ENCODE measurements around the gene P4HA3. TPM values are rescaled to one million over a fixed set of nuclear protein-coding genes. Genes with fewer than 3 reads are reported as not detected.

P4HA3 gene
- total RNA-seq, 1 experiment from 2014 or later: 0.13 TPM

DNA sequence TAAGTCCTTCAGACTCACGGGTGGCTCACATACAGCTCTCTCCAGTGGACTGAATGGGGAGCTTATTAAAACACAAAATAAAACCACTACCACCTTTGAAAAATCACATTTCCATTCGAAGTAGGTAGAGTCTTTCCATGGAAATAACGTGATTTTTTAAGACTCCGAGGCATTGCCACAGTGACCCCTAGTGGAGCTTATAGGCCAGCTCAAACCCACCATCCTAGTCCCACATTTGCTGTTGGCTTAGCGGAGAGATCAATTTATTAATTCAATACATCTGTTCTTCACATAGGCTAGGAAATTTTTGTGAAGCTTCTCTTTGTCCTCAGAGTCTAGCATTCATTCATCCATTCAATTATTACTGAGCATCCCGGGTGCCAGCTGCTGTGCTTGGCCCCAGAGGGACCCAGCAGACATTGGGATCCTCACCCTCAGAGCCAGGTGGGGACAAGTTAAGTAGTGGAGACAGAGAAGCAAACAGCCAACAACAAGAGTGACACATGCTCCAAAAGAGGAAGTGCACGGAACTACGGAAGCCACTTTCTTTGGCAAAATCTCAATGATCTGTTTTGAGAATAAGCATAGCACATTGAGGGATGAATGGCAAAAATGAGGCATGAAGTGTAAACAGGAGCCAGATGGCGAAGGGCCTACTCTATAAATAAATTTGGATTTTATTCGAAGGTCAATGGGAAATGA is 10.2 kb upstream of the P4HA3 start:
- TF ChIP-seq IRF2 (CRISPR knock-in tag; IDR thresholded peaks at IDR 0.05; ENCODE audit: borderline replicate concordance, low read depth) (no peak), KAT7 (CRISPR knock-in tag; IDR thresholded peaks at IDR 0.05; ENCODE audit: borderline replicate concordance) (no peak), MXD4 (CRISPR knock-in tag; IDR thresholded peaks at IDR 0.05; ENCODE audit: borderline replicate concordance) (no peak)
- TF ChIP-seq, protein P1, sequence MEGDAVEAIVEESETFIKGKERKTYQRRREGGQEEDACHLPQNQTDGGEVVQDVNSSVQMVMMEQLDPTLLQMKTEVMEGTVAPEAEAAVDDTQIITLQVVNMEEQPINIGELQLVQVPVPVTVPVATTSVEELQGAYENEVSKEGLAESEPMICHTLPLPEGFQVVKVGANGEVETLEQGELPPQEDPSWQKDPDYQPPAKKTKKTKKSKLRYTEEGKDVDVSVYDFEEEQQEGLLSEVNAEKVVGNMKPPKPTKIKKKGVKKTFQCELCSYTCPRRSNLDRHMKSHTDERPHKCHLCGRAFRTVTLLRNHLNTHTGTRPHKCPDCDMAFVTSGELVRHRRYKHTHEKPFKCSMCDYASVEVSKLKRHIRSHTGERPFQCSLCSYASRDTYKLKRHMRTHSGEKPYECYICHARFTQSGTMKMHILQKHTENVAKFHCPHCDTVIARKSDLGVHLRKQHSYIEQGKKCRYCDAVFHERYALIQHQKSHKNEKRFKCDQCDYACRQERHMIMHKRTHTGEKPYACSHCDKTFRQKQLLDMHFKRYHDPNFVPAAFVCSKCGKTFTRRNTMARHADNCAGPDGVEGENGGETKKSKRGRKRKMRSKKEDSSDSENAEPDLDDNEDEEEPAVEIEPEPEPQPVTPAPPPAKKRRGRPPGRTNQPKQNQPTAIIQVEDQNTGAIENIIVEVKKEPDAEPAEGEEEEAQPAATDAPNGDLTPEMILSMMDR (IDR thresholded peaks at IDR 0.05): peak; percentile 61
- POLR2A ChIA-PET: no interaction called here
- peaks cover 8% of the 10 kb centered on the region for H3K27me3 Mint-ChIP-seq (ENCODE audit: low read depth)
- peaks cover 15% of the 10 kb centered on the region for H3K9me3 Mint-ChIP-seq
- no peak overlapping the region for H3K27ac Mint-ChIP-seq
- CTCF ChIA-PET: interaction anchor here (0.5 to 4.6 kb wide), 30 partner anchors 8 to 389 kb away, joined by 3 to 33 read pairs (median 4); partner anchors contain the start of genes C2CD3, PGM2L1 and PPME1
- peaks cover 7% of the 10 kb centered on the region; the same call in 1 of the 2 replicates for H3K36me3 Mint-ChIP-seq
- no peak overlapping the region for H3K4me3 Mint-ChIP-seq
- H3K4me1 Mint-ChIP-seq: peaks cover 5% of the 10 kb centered on the region; the same call in 1 of the 2 replicates
- DNase-seq (ENCODE audit: low spot score): peak; percentile 39
- 0 out of 2 replicates have a peak, but pooled peaks have one; percentile 58 for ATAC-seq

DNA sequence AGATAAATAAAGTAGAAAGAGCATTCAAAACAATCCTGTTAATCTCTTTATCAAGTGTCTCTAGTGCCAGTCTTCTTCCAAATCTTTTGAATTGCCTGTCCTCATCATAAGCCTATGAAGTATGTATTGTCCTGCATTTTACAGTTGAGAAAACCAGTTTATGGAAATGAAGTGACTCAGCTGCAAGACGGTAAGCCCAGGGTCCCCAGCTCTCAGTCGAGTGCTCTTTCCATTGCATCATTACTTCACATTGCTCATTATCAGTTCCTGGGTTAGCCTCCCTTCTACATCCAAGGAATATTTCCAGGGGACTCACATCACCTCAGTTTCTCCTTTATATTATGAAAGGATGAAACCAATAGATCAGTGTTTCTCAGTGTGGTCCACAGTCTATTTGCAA is 9.1 kb upstream of the P4HA3 start:
- H3K9me3 Mint-ChIP-seq: peaks cover 19% of the 10 kb centered on the region
- no peak overlapping the region for H3K4me3 Mint-ChIP-seq
- DNase-seq (ENCODE audit: low spot score) (no peak), ATAC-seq (no peak)
- CTCF ChIA-PET: interaction anchor here (0.7 to 4.6 kb wide), 13 partner anchors 11 to 354 kb away, joined by 3 to 33 read pairs (median 4); partner anchors contain the start of genes C2CD3 and PPME1
- POLR2A ChIA-PET: no interaction called here
- no peaks in the 10 kb centered on the region for H3K4me1 Mint-ChIP-seq
- H3K27ac Mint-ChIP-seq: no peak overlapping the region
- H3K36me3 Mint-ChIP-seq: peaks cover 9% of the 10 kb centered on the region; the same call in 1 of the 2 replicates
- peaks cover 10% of the 10 kb centered on the region for H3K27me3 Mint-ChIP-seq (ENCODE audit: low read depth)
- TF ChIP-seq, protein P2, sequence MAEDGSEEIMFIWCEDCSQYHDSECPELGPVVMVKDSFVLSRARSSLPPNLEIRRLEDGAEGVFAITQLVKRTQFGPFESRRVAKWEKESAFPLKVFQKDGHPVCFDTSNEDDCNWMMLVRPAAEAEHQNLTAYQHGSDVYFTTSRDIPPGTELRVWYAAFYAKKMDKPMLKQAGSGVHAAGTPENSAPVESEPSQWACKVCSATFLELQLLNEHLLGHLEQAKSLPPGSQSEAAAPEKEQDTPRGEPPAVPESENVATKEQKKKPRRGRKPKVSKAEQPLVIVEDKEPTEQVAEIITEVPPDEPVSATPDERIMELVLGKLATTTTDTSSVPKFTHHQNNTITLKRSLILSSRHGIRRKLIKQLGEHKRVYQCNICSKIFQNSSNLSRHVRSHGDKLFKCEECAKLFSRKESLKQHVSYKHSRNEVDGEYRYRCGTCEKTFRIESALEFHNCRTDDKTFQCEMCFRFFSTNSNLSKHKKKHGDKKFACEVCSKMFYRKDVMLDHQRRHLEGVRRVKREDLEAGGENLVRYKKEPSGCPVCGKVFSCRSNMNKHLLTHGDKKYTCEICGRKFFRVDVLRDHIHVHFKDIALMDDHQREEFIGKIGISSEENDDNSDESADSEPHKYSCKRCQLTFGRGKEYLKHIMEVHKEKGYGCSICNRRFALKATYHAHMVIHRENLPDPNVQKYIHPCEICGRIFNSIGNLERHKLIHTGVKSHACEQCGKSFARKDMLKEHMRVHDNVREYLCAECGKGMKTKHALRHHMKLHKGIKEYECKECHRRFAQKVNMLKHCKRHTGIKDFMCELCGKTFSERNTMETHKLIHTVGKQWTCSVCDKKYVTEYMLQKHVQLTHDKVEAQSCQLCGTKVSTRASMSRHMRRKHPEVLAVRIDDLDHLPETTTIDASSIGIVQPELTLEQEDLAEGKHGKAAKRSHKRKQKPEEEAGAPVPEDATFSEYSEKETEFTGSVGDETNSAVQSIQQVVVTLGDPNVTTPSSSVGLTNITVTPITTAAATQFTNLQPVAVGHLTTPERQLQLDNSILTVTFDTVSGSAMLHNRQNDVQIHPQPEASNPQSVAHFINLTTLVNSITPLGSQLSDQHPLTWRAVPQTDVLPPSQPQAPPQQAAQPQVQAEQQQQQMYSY (CRISPR knock-in tag; IDR thresholded peaks at IDR 0.05): no peak
- TF ChIP-seq, protein P3, sequence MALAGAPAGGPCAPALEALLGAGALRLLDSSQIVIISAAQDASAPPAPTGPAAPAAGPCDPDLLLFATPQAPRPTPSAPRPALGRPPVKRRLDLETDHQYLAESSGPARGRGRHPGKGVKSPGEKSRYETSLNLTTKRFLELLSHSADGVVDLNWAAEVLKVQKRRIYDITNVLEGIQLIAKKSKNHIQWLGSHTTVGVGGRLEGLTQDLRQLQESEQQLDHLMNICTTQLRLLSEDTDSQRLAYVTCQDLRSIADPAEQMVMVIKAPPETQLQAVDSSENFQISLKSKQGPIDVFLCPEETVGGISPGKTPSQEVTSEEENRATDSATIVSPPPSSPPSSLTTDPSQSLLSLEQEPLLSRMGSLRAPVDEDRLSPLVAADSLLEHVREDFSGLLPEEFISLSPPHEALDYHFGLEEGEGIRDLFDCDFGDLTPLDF (CRISPR knock-in tag; IDR thresholded peaks at IDR 0.05): no peak
- TF ChIP-seq SMAD4 (CRISPR knock-in tag; IDR thresholded peaks at IDR 0.05) (no peak), RELA (CRISPR knock-in tag; IDR thresholded peaks at IDR 0.05; ENCODE audit: borderline replicate concordance) (no peak), FOXJ3 (CRISPR knock-in tag; IDR thresholded peaks at IDR 0.05; ENCODE audit: borderline replicate concordance) (no peak), ATF1 (CRISPR knock-in tag; IDR thresholded peaks at IDR 0.05) (no peak), SOX15 (CRISPR knock-in tag; IDR thresholded peaks at IDR 0.05) (no peak), ZNF232 (CRISPR knock-in tag; IDR thresholded peaks at IDR 0.05) (no peak), HMGA2 (CRISPR knock-in tag; IDR thresholded peaks at IDR 0.05) (no peak)
- TF ChIP-seq, protein P4, sequence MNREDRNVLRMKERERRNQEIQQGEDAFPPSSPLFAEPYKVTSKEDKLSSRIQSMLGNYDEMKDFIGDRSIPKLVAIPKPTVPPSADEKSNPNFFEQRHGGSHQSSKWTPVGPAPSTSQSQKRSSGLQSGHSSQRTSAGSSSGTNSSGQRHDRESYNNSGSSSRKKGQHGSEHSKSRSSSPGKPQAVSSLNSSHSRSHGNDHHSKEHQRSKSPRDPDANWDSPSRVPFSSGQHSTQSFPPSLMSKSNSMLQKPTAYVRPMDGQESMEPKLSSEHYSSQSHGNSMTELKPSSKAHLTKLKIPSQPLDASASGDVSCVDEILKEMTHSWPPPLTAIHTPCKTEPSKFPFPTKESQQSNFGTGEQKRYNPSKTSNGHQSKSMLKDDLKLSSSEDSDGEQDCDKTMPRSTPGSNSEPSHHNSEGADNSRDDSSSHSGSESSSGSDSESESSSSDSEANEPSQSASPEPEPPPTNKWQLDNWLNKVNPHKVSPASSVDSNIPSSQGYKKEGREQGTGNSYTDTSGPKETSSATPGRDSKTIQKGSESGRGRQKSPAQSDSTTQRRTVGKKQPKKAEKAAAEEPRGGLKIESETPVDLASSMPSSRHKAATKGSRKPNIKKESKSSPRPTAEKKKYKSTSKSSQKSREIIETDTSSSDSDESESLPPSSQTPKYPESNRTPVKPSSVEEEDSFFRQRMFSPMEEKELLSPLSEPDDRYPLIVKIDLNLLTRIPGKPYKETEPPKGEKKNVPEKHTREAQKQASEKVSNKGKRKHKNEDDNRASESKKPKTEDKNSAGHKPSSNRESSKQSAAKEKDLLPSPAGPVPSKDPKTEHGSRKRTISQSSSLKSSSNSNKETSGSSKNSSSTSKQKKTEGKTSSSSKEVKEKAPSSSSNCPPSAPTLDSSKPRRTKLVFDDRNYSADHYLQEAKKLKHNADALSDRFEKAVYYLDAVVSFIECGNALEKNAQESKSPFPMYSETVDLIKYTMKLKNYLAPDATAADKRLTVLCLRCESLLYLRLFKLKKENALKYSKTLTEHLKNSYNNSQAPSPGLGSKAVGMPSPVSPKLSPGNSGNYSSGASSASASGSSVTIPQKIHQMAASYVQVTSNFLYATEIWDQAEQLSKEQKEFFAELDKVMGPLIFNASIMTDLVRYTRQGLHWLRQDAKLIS (CRISPR knock-in tag; IDR thresholded peaks at IDR 0.05; ENCODE audit: borderline replicate concordance): no peak
- TF ChIP-seq, protein P5, sequence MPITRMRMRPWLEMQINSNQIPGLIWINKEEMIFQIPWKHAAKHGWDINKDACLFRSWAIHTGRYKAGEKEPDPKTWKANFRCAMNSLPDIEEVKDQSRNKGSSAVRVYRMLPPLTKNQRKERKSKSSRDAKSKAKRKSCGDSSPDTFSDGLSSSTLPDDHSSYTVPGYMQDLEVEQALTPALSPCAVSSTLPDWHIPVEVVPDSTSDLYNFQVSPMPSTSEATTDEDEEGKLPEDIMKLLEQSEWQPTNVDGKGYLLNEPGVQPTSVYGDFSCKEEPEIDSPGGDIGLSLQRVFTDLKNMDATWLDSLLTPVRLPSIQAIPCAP (CRISPR knock-in tag; IDR thresholded peaks at IDR 0.05): no peak
- TF ChIP-seq, protein P6, sequence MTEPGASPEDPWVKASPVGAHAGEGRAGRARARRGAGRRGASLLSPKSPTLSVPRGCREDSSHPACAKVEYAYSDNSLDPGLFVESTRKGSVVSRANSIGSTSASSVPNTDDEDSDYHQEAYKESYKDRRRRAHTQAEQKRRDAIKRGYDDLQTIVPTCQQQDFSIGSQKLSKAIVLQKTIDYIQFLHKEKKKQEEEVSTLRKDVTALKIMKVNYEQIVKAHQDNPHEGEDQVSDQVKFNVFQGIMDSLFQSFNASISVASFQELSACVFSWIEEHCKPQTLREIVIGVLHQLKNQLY (CRISPR knock-in tag; IDR thresholded peaks at IDR 0.05): no peak
- TF ChIP-seq, protein P7, sequence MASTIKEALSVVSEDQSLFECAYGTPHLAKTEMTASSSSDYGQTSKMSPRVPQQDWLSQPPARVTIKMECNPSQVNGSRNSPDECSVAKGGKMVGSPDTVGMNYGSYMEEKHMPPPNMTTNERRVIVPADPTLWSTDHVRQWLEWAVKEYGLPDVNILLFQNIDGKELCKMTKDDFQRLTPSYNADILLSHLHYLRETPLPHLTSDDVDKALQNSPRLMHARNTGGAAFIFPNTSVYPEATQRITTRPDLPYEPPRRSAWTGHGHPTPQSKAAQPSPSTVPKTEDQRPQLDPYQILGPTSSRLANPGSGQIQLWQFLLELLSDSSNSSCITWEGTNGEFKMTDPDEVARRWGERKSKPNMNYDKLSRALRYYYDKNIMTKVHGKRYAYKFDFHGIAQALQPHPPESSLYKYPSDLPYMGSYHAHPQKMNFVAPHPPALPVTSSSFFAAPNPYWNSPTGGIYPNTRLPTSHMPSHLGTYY (CRISPR knock-in tag; IDR thresholded peaks at IDR 0.05): no peak
- TF ChIP-seq, protein P8, sequence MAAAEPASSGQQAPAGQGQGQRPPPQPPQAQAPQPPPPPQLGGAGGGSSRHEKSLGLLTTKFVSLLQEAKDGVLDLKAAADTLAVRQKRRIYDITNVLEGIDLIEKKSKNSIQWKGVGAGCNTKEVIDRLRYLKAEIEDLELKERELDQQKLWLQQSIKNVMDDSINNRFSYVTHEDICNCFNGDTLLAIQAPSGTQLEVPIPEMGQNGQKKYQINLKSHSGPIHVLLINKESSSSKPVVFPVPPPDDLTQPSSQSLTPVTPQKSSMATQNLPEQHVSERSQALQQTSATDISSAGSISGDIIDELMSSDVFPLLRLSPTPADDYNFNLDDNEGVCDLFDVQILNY (CRISPR knock-in tag; IDR thresholded peaks at IDR 0.05): no peak
- TF ChIP-seq, protein P9, sequence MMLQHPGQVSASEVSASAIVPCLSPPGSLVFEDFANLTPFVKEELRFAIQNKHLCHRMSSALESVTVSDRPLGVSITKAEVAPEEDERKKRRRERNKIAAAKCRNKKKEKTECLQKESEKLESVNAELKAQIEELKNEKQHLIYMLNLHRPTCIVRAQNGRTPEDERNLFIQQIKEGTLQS (CRISPR knock-in tag; conservative IDR thresholded peaks at IDR 0.05): no peak
